GM23248 (cell line): Measurements from ENCODE around the gene RFX8. TPM values are rescaled to one million over a fixed set of nuclear protein-coding genes. Genes with fewer than 3 reads are reported as not detected.
"Not testable (repeated sequence)": the region's sequence is repeated elsewhere in the genome, so short reads cannot be mapped to it uniquely, and the experiment has no call there.

ENCODE experiments used
- DNase-seq: peaks from one replicate; pipeline ENCODE4 v3.0.0-alpha.2; 2015
- H2AFZ ChIP-seq: fragments of 200-600 bp; sonication (generic); 2 replicates; pipeline ENCODE4 v1.6.1; 2016; ENCODE audit warnings: antibody characterized with exemption
- H3F3A ChIP-seq: fragments of 200-600 bp; sonication (generic); 2 replicates; pipeline ENCODE4 v1.6.1; 2016; ENCODE audit warnings: mild to moderate bottlenecking, antibody characterized with exemption, mixed run types; ENCODE audit not compliant: insufficient read depth
- H3K27ac ChIP-seq: fragments of 200-600 bp; sonication (generic); 2 replicates; pipeline ENCODE4 v1.5.1; 2016; ENCODE audit warnings: mild to moderate bottlenecking
- H3K27me3 ChIP-seq: fragments of 200-600 bp; sonication (generic); replicated peaks from 2 replicates; pipeline ENCODE4 v1.6.1; 2016; ENCODE audit warnings: mild to moderate bottlenecking; ENCODE audit not compliant: insufficient read depth
- H3K36me3 ChIP-seq: fragments of 200-600 bp; sonication (generic); 2 replicates; pipeline ENCODE4 v1.6.1; 2016; ENCODE audit warnings: low read depth, mild to moderate bottlenecking
- H3K4me1 ChIP-seq: fragments of 200-600 bp; sonication (generic); 2 replicates; pipeline ENCODE4 v1.6.1; 2016; ENCODE audit warnings: mild to moderate bottlenecking; ENCODE audit not compliant: insufficient read depth
- H3K4me2 ChIP-seq: fragments of 200-600 bp; sonication (generic); one replicate; pipeline ENCODE4 v1.6.1; 2016; ENCODE audit warnings: mild to moderate bottlenecking; ENCODE audit not compliant: unreplicated experiment
- H3K4me3 ChIP-seq: fragments of 200-600 bp; sonication (generic); 2 replicates; pipeline ENCODE4 v1.5.1; 2016; ENCODE audit warnings: mild to moderate bottlenecking
- H3K79me2 ChIP-seq: fragments of 200-600 bp; sonication (generic); 2 replicates; pipeline ENCODE4 v1.6.1; 2016; ENCODE audit warnings: mild to moderate bottlenecking; ENCODE audit not compliant: insufficient read depth
- H3K9ac ChIP-seq: fragments of 200-600 bp; sonication (generic); 2 replicates; pipeline ENCODE4 v1.6.1; 2016; ENCODE audit warnings: mild to moderate bottlenecking
- H3K9me2 ChIP-seq: fragments of 200-600 bp; sonication (generic); 2 replicates; pipeline ENCODE4 v1.6.1; 2016; ENCODE audit warnings: mixed run types, mild to moderate bottlenecking, moderate library complexity; ENCODE audit not compliant: insufficient read depth
- H3K9me3 ChIP-seq: fragments of 200-600 bp; sonication (generic); one replicate; pipeline ENCODE4 v1.6.1; 2017; ENCODE audit warnings: low read depth
- H4K20me1 ChIP-seq: fragments of 200-600 bp; sonication (generic); 2 replicates; pipeline ENCODE4 v1.6.0; 2016; ENCODE audit not compliant: insufficient read depth
- EZH2 ChIP-seq: fragments of 200-600 bp; sonication (generic); IDR thresholded peaks from 2 replicates; pipeline ENCODE4 v1.6.1; 2018; ENCODE audit warnings: antibody characterized with exemption, mild to moderate bottlenecking; ENCODE audit not compliant: insufficient read depth, poor library complexity, severe bottlenecking
- EZH2phosphoT487 ChIP-seq: fragments of 200-600 bp; sonication (generic); IDR thresholded peaks from 2 replicates; pipeline ENCODE4 v1.6.1; 2018; ENCODE audit warnings: antibody characterized with exemption, moderate library complexity, mild to moderate bottlenecking, low read depth; ENCODE audit not compliant: insufficient read depth
- WGBS, 2 experiments: methylation state at CpG; one replicate each; pipeline ENCODE4 v1.1.6; 2015 to 2017; ENCODE audit warnings: low lambda C conversion rate in 2 of 2, low coverage in 1 of 2; ENCODE audit errors: missing lambda C conversion rate in 2 of 2; 5-methylcytosine and 5-hydroxymethylcytosine counted together
- in situ Hi-C: fragments of 300-500 bp; cut with MboI; formaldehyde crosslinking; loops from 2 replicates; pipeline ENCODE4 v1.15.0; 2020
- polyA plus RNA-seq: library from polyadenylated mRNA; unstranded; fragments of >200 nt; fragmentation: Nextera tagmentation; extraction: Ambion mirVana; gene quantifications from 2 replicates; pipeline ENCODE4 v1.2.1, GENCODE V29; 2016
- total RNA-seq: library from RNA; depleted of rRNA; stranded (reverse); fragments of >200 nt; shearing (Covaris generic); gene quantifications from 2 replicates; pipeline ENCODE4 v1.2.3, GENCODE V29; 2014

The RFX8 gene
- total and polyA plus RNA-seq, 2 experiments from 2014 or later, result 5.9 to 6.4 TPM

- no peaks in the 10 kb centered on the region for H3K9me2 ChIP-seq
- H3K4me3 ChIP-seq, result no peak overlapping the region
- no peak overlapping the region for H3K27ac ChIP-seq
- no peaks in the 10 kb centered on the region for H3K27me3 ChIP-seq
- H3K4me1 ChIP-seq, result peaks cover 10% of the 10 kb centered on the region
- no peak overlapping the region for H3K9ac ChIP-seq
- no peaks in the 10 kb centered on the region for H3F3A ChIP-seq
- H2AFZ ChIP-seq, result no peak overlapping the region
- in situ Hi-C loops, result no loop called here
- 88 to 89% methylated on average over 21 of the region's 21 CpGs for WGBS, 2 experiments
- no peaks in the 10 kb centered on the region for H3K9me3 ChIP-seq
- no peaks in the 10 kb centered on the region for H3K36me3 ChIP-seq
- H3K4me2 ChIP-seq, result no peak overlapping the region
- H4K20me1 ChIP-seq, result no peaks in the 10 kb centered on the region
- TF ChIP-seq EZH2 (no peak), EZH2phosphoT487 (no peak)
- no peaks in the 10 kb centered on the region for H3K79me2 ChIP-seq
- DNase-seq, result no peak
Observed at GRCh38 chr2:101354420-101355311, 120.2 kb downstream of the RFX8 start.

GRCh38 chr2:101352631-101353030 lies 122.3 kb downstream of the RFX8 start:
- H3K79me2 ChIP-seq, result not testable (repeated sequence)
- 94 to 98% methylated on average over 4 of the region's 4 CpGs for WGBS, 2 experiments

GRCh38 chr2:101351207-101351606 lies 123.7 kb downstream of the RFX8 start:
- H2AFZ ChIP-seq, result no peak overlapping the region
- no peaks in the 10 kb centered on the region for H3K9me2 ChIP-seq
- no peaks in the 10 kb centered on the region for H3K9me3 ChIP-seq
- no peak for TF ChIP-seq EZH2
- no peak for TF ChIP-seq EZH2phosphoT487
- no peak for DNase-seq
- no peak overlapping the region for H3K4me3 ChIP-seq
- no peaks in the 10 kb centered on the region for H4K20me1 ChIP-seq
- in situ Hi-C loops, result no loop called here
- H3K27me3 ChIP-seq, result no peaks in the 10 kb centered on the region
- H3K9ac ChIP-seq, result no peak overlapping the region
- WGBS, 2 experiments, result 78 to 80% methylated on average over 7 of the region's 7 CpGs
- H3F3A ChIP-seq, result no peaks in the 10 kb centered on the region
- H3K36me3 ChIP-seq, result no peaks in the 10 kb centered on the region
- H3K27ac ChIP-seq, result no peak overlapping the region
- no peaks in the 10 kb centered on the region for H3K4me1 ChIP-seq
- no peak overlapping the region for H3K4me2 ChIP-seq
- no peaks in the 10 kb centered on the region for H3K79me2 ChIP-seq

More at GRCh38 chr2:101352631-101353030, 122.3 kb downstream of the RFX8 start:
- H3K27ac ChIP-seq, H3K4me3 ChIP-seq, in situ Hi-C loops, H4K20me1 ChIP-seq, H3K27me3 ChIP-seq, H3K9me3 ChIP-seq, H3K9ac ChIP-seq, H3F3A ChIP-seq, DNase-seq, H3K4me1 ChIP-seq, H2AFZ ChIP-seq, H3K36me3 ChIP-seq, H3K4me2 ChIP-seq, H3K9me2 ChIP-seq: not testable (repeated sequence)

GRCh38 chr2:101349893-101350662 lies 124.8 kb downstream of the RFX8 start:
- Histone ChIP-seq H3K27ac (no peak overlapping the region), H3K9ac (no peak overlapping the region), H3K4me3 (no peak overlapping the region), H3K27me3 (no peaks in the 10 kb centered on the region), H3K4me2 (no peak overlapping the region), H4K20me1 (no peaks in the 10 kb centered on the region), H3F3A (no peaks in the 10 kb centered on the region), H3K9me2 (no peaks in the 10 kb centered on the region), H3K79me2 (no peaks in the 10 kb centered on the region), H2AFZ (no peak overlapping the region), H3K36me3 (no peaks in the 10 kb centered on the region), H3K9me3 (no peaks in the 10 kb centered on the region), H3K4me1 (no peaks in the 10 kb centered on the region)
- TF ChIP-seq EZH2phosphoT487 (no peak), EZH2 (no peak)
- peak; percentile 77 for DNase-seq
- 50 to 55% methylated on average over 7 of the region's 7 CpGs for WGBS, 2 experiments
- in situ Hi-C loops, result no loop called here
